Mesenchymal stem cell (in vitro differentiated cells and primary cell): Measurements from ENCODE around the gene HOGA1.

Experiments used
- DNase-seq: peaks from one replicate; pipeline ENCODE4 v3.0.0-alpha.2; 2013
- H2AFZ ChIP-seq: one replicate; pipeline ENCODE4 v1.6.1; 2013; ENCODE audit warnings: low read depth, mild to moderate bottlenecking, control low read depth, inconsistent platforms, low read length, moderate library complexity
- H2AK5ac ChIP-seq: 2 replicates; pipeline ENCODE4 v1.6.1; 2013; ENCODE audit warnings: low read length, moderate library complexity, mild to moderate bottlenecking, inconsistent platforms; ENCODE audit not compliant: severe bottlenecking
- H2BK120ac ChIP-seq: one replicate; pipeline ENCODE4 v1.6.1; 2013; ENCODE audit warnings: low read depth, mild to moderate bottlenecking, inconsistent platforms, low read length, moderate library complexity
- H2BK12ac ChIP-seq, 2 experiments: one replicate each; pipeline ENCODE4 v1.6.1; 2013; ENCODE audit warnings: inconsistent platforms in 2 of 2, low read length in 2 of 2, mild to moderate bottlenecking in 2 of 2, moderate library complexity in 2 of 2, control low read depth in 1 of 2
- H2BK15ac ChIP-seq: one replicate; pipeline ENCODE4 v1.6.1; 2013; ENCODE audit warnings: mild to moderate bottlenecking, low read depth, inconsistent platforms; ENCODE audit not compliant: poor library complexity, severe bottlenecking
- H2BK5ac ChIP-seq: 2 replicates; pipeline ENCODE4 v1.6.1; 2013; ENCODE audit warnings: low read depth, mild to moderate bottlenecking, low read length, control low read depth, inconsistent platforms; ENCODE audit not compliant: poor library complexity, severe bottlenecking
- H3K14ac ChIP-seq, 2 experiments: one replicate each; pipeline ENCODE4 v1.6.1; 2013; ENCODE audit warnings: inconsistent platforms in 2 of 2, low read length in 2 of 2, control low read depth in 1 of 2, mild to moderate bottlenecking in 1 of 2, moderate library complexity in 1 of 2
- H3K18ac ChIP-seq, 2 experiments: one replicate each; pipeline ENCODE4 v1.6.1; 2013; ENCODE audit warnings: inconsistent platforms in 2 of 2, low read length in 2 of 2, control low read depth in 1 of 2, low read depth in 1 of 2, mild to moderate bottlenecking in 1 of 2
- H3K23ac ChIP-seq, 2 experiments: one replicate each; pipeline ENCODE4 v1.6.1; 2013; ENCODE audit warnings: inconsistent platforms in 2 of 2, low read length in 2 of 2, mild to moderate bottlenecking in 2 of 2, moderate library complexity in 2 of 2, control low read depth in 1 of 2
- H3K27ac ChIP-seq: 2 replicates; pipeline ENCODE4 v1.5.1; 2013; ENCODE audit warnings: mild to moderate bottlenecking, moderate library complexity, low read length, control low read depth, inconsistent platforms; ENCODE audit not compliant: poor library complexity, severe bottlenecking
- H3K27me3 ChIP-seq, 2 experiments: 2 replicates each; pipeline versions ENCODE4 v1.6.1 to v1.7.0; 2013; ENCODE audit warnings: low read length in 2 of 2, mild to moderate bottlenecking in 2 of 2, moderate library complexity in 2 of 2, control low read depth in 1 of 2, inconsistent platforms in 1 of 2; ENCODE audit not compliant: control insufficient read depth in 1 of 2, insufficient read depth in 1 of 2
- H3K36me3 ChIP-seq, 2 experiments: 2 replicates each; pipeline versions ENCODE4 v1.6.1 to v1.7.0; 2013; ENCODE audit warnings: low read length in 2 of 2, control low read depth in 1 of 2, inconsistent platforms in 1 of 2, low read depth in 1 of 2, mild to moderate bottlenecking in 1 of 2; ENCODE audit not compliant: insufficient read depth in 2 of 2, control insufficient read depth in 1 of 2
- H3K4ac ChIP-seq, 2 experiments: one replicate each; pipeline ENCODE4 v1.6.1; 2013; ENCODE audit warnings: inconsistent platforms in 2 of 2, low read length in 2 of 2, mild to moderate bottlenecking in 2 of 2, moderate library complexity in 2 of 2, control low read depth in 1 of 2, low read depth in 1 of 2
- H3K4me1 ChIP-seq: 2 replicates; pipeline ENCODE4 v1.6.1; 2013; ENCODE audit warnings: low read depth, low read length, control low read depth; ENCODE audit not compliant: control insufficient read depth, insufficient read depth
- H3K4me2 ChIP-seq: 2 replicates; pipeline ENCODE4 v1.6.1; 2013; ENCODE audit warnings: low read length, mild to moderate bottlenecking, inconsistent platforms; ENCODE audit not compliant: poor library complexity, severe bottlenecking
- H3K4me3 ChIP-seq, 2 experiments: 2 replicates each; pipeline versions ENCODE4 v1.5.1 to v1.7.0; 2013; ENCODE audit warnings: low read length in 2 of 2, mild to moderate bottlenecking in 2 of 2, control low read depth in 1 of 2, low read depth in 1 of 2; ENCODE audit not compliant: insufficient read depth in 1 of 2
- H3K79me1 ChIP-seq: replicated peaks from 2 replicates; pipeline ENCODE4 v1.6.1; 2013; ENCODE audit warnings: mild to moderate bottlenecking, control low read depth, low read length, inconsistent platforms; ENCODE audit not compliant: poor library complexity, severe bottlenecking
- H3K9ac ChIP-seq: 2 replicates; pipeline ENCODE4 v1.7.0; 2013; ENCODE audit warnings: mild to moderate bottlenecking, low read length, moderate library complexity
- H3K9me3 ChIP-seq: 2 replicates; pipeline ENCODE4 v1.7.0; 2013; ENCODE audit warnings: mild to moderate bottlenecking, low read length; ENCODE audit not compliant: control insufficient read depth
- H4K8ac ChIP-seq: one replicate; pipeline ENCODE4 v1.6.1; 2013; ENCODE audit warnings: inconsistent platforms, mild to moderate bottlenecking, low read length, moderate library complexity
- H4K91ac ChIP-seq: one replicate; pipeline ENCODE4 v1.6.1; 2013; ENCODE audit warnings: mild to moderate bottlenecking, low read length, inconsistent platforms
- WGBS: methylation state at CpG from one replicate; pipeline ENCODE4 v1.1.7; 2013; ENCODE audit warnings: mixed read lengths; 5-methylcytosine and 5-hydroxymethylcytosine counted together

HOGA1 gene

DNA sequence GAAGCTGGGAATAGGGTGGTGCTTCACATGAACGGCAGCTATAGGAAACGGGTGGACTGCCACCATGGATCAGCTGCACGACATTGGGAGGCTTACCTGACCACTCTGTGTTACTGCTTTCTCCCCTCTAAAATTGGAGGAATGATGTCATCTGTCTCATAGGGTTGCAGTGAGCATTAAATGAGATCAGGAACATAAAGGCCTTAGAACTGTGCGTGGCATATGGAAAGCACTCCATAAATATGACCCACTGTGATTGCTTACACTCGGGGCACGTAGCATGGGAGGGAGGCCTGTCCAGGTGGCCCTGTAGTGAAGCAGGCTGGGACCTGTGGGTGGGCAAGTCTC lies 15.1 kb downstream of the HOGA1 start:
- Histone ChIP-seq H4K8ac (no peak overlapping the region), H3K27ac (no peak overlapping the region), H3K27me3 (no peaks in the 10 kb centered on the region), H4K91ac (no peak overlapping the region), H3K9me3 (no peaks in the 10 kb centered on the region), H3K23ac (no peak overlapping the region), H3K4me1 (peaks cover 12% of the 10 kb centered on the region), H2AK5ac (no peak overlapping the region), H2BK120ac (no peak overlapping the region), H3K4me2 (no peak overlapping the region), H3K79me1 (no peaks in the 10 kb centered on the region), H2BK12ac (no peak overlapping the region), H3K14ac (no peak overlapping the region), H3K36me3 (peaks cover 0 to 18% of the 10 kb centered on the region in 2 experiments), H3K4ac (no peak overlapping the region), H2AFZ (no peak overlapping the region), H3K9ac (no peak overlapping the region), H3K18ac (no peak overlapping the region), H2BK15ac (no peak overlapping the region), H2BK5ac (no peak overlapping the region), H3K4me3 (no peak overlapping the region)
- DNase-seq, result no peak
- 94% methylated on average over 6 of the region's 6 CpGs for WGBS

DNA sequence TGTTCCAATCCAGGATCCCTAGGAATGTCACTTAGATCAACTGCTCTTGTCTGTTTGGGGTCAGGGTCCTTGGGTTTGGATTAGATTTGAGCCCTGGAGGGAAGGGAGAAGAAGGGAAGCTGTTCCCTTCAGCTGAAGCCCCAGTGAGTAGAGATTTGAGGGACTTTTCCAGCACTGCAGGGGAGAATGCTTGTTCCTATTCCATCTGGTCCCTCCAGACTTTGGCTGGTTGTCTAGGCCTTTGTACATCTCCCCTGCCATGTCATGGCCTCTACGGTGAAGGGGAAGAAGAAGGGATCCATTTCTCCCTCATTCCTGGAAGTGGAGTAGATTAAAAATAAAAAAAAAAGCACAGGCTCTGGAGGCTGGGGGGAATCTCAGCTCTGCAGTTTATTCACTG lies 16.4 kb downstream of the HOGA1 start:
- Histone ChIP-seq H2AK5ac (no peak overlapping the region), H2BK12ac (no peak overlapping the region), H3K4me1 (peaks cover 12% of the 10 kb centered on the region), H3K4me3 (no peak overlapping the region), H3K4me2 (no peak overlapping the region), H2BK15ac (no peak overlapping the region), H3K14ac (no peak overlapping the region), H2AFZ (no peak overlapping the region), H3K23ac (no peak overlapping the region), H2BK120ac (no peak overlapping the region), H3K9me3 (no peaks in the 10 kb centered on the region), H3K36me3 (peaks cover 0 to 18% of the 10 kb centered on the region in 2 experiments), H3K27ac (no peak overlapping the region), H2BK5ac (no peak overlapping the region), H3K4ac (no peak overlapping the region), H3K9ac (no peak overlapping the region), H4K91ac (no peak overlapping the region), H4K8ac (no peak overlapping the region), H3K79me1 (no peaks in the 10 kb centered on the region), H3K27me3 (no peaks in the 10 kb centered on the region), H3K18ac (no peak overlapping the region)
- WGBS, result 88% methylated on average over 1 of the region's 1 CpG
- DNase-seq, result no peak

DNA sequence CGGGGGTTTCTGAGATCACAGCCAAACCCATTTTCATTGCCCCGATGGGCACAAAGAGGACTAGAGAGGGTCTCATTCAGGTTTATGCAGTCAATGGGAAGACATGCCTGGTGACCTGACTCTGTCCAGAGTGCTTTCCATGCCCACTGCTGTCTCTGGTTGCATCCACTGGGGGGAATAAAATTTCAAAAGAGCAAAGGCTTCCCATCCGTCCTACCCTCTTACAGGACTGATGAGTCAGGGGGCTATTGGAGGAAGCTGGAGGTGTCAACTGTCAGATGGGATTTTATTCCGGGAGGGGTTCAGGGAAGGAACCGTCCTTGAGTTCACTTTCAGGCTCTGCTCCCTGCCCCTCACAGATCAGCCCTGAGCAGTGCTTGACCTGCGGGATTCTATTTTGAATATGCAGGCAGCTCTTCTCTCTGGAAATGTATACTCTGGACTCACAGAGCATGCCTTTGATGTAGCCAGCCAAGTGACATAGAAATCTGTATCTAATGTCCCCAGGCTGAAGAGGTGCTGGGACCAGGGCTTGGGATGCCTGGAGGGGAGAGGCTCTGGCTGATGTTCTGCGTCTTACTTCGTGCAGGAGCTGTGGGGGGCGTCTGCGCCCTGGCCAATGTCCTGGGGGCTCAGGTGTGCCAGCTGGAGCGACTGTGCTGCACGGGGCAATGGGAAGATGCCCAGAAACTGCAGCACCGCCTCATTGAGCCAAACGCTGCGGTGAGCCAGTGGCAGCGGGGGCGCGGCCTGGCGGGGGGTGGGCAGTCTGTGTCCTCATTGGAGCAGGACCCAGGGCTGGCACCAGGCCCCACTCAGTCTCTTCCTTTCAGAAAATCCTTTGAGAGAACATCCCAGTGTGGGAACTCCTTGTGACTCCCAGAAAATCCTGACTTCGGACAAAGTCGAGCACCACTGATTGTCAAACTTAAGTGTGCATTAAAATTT lies 17.4 kb downstream of the HOGA1 start:
- Histone ChIP-seq H2AFZ (no peak overlapping the region), H2BK15ac (no peak overlapping the region), H2AK5ac (no peak overlapping the region), H3K27ac (no peak overlapping the region), H2BK12ac (no peak overlapping the region), H4K91ac (no peak overlapping the region), H2BK5ac (no peak overlapping the region), H4K8ac (no peak overlapping the region), H3K36me3 (peaks cover 0 to 18% of the 10 kb centered on the region in 2 experiments), H3K18ac (no peak overlapping the region), H3K4me1 (peaks cover 5% of the 10 kb centered on the region), H3K9me3 (no peaks in the 10 kb centered on the region), H3K4me3 (no peak overlapping the region), H3K79me1 (no peaks in the 10 kb centered on the region), H3K27me3 (no peaks in the 10 kb centered on the region), H3K14ac (no peak overlapping the region), H2BK120ac (no peak overlapping the region), H3K9ac (no peak overlapping the region), H3K4me2 (no peak overlapping the region), H3K23ac (peak overlapping the region in 1 of 2 experiments; percentile 53), H3K4ac (no peak overlapping the region)
- WGBS, result 89% methylated on average over 20 of the region's 21 CpGs
- DNase-seq, result no peak

DNA sequence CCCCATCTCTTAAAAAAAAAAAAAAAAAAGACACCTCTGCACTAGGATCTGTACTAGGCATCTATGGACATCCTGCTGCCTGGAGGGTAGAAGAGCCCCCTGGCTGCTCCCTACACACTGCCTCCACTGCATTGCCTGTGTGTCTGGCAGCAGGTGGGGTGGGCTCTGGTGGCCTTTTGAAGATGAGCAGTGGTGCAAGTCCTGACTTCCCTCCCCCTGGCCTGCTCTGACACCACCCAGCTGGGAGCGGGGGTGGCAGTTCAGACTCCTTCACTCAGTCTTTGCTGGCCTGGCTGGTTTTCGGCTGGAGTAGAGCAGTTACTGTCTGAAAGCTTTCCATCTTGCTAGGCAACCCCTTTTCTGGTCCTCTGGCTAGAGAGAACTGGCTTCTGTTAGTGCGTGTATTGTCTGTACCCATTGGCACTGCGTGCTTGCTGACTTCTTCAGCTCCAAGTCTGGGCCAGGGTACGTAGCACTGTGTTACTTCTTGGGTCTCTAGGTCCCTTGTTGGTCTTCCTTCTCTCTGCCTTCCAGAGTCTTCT lies 23.0 kb downstream of the HOGA1 start:
- H3K4me1 ChIP-seq, result peaks cover 7% of the 10 kb centered on the region
- no peak overlapping the region for H3K23ac ChIP-seq
- no peak overlapping the region for H3K4me3 ChIP-seq
- no peaks in the 10 kb centered on the region for H3K27me3 ChIP-seq
- no peak overlapping the region for H2AFZ ChIP-seq
- no peak for DNase-seq
- H3K36me3 ChIP-seq, result peaks cover 0 to 9% of the 10 kb centered on the region in 2 experiments
- H3K27ac ChIP-seq, result no peak overlapping the region
- no peak overlapping the region for H2BK120ac ChIP-seq
- no peak overlapping the region for H3K14ac ChIP-seq
- 88% methylated on average over 5 of the region's 5 CpGs for WGBS
- no peak overlapping the region for H2BK5ac ChIP-seq
- no peak overlapping the region for H3K18ac ChIP-seq
- no peak overlapping the region for H3K4me2 ChIP-seq
- no peak overlapping the region for H3K9ac ChIP-seq
- no peak overlapping the region for H4K8ac ChIP-seq
- peaks cover 4% of the 10 kb centered on the region for H3K79me1 ChIP-seq
- no peak overlapping the region for H4K91ac ChIP-seq
- no peaks in the 10 kb centered on the region for H3K9me3 ChIP-seq
- H2BK15ac ChIP-seq, result no peak overlapping the region
- H3K4ac ChIP-seq, result no peak overlapping the region
- no peak overlapping the region for H2BK12ac ChIP-seq
- peak overlapping the region; percentile 61 for H2AK5ac ChIP-seq
